HEK293 (cell line): ENCODE results near the gene SLC25A13.

Experiments
- KLF17 ChIP-seq: fragments of 450-650 bp; formaldehyde crosslinking; IDR thresholded peaks from 2 replicates; pipeline ENCODE4 v1.5.1; 2016; ENCODE audit warnings: missing biosample characterization, missing genetic modification characterization
- PBX3 ChIP-seq: sonication (generic); formaldehyde crosslinking; IDR thresholded peaks from 2 replicates; pipeline ENCODE4 v1.8.1; 2022; ENCODE audit warnings: mild to moderate bottlenecking, moderate library complexity, missing genetic modification reagents
- REST ChIP-seq: fragments of 450-650 bp; formaldehyde crosslinking; IDR thresholded peaks from 2 replicates; pipeline ENCODE4 v1.5.1; 2016; ENCODE audit warnings: missing biosample characterization, missing genetic modification characterization
- TCF7L2 ChIP-seq: IDR thresholded peaks from 2 replicates; pipeline ENCODE4 v1.6.1; 2011; ENCODE audit warnings: low read depth, mild to moderate bottlenecking, inconsistent platforms, low read length, moderate library complexity, borderline replicate concordance
- ZNF114 ChIP-seq: fragments of 450-650 bp; formaldehyde crosslinking; IDR thresholded peaks from 2 replicates; pipeline ENCODE4 v1.5.0; 2017; ENCODE audit warnings: missing biosample characterization, missing genetic modification characterization
- ZNF138 ChIP-seq: fragments of 450-650 bp; formaldehyde crosslinking; IDR thresholded peaks from 2 replicates; pipeline ENCODE4 v1.5.1; 2016; ENCODE audit warnings: missing biosample characterization, missing genetic modification characterization, borderline replicate concordance
- ZNF266 ChIP-seq: fragments of 450-650 bp; formaldehyde crosslinking; IDR thresholded peaks from 2 replicates; pipeline ENCODE4 v1.5.1; 2016; ENCODE audit warnings: missing biosample characterization, missing genetic modification characterization, low read depth
- ZNF391 ChIP-seq: fragments of 450-650 bp; formaldehyde crosslinking; IDR thresholded peaks from 2 replicates; pipeline ENCODE4 v1.5.1; 2016; ENCODE audit warnings: low read depth, missing biosample characterization, missing genetic modification characterization, borderline replicate concordance
- TF ChIP-seq, protein P1 (sequence below): fragments of 450-650 bp; formaldehyde crosslinking; IDR thresholded peaks from 2 replicates; pipeline ENCODE4 v1.5.1; 2016; ENCODE audit warnings: missing biosample characterization, missing genetic modification characterization
- TF ChIP-seq, protein P2 (sequence below): fragments of 450-650 bp; formaldehyde crosslinking; IDR thresholded peaks from 2 replicates; pipeline ENCODE4 v1.5.1; 2016; ENCODE audit warnings: missing biosample characterization, missing genetic modification characterization

GRCh38 chr7:96120445-96121225, 201.3 kb downstream of the SLC25A13 start:
- TF ChIP-seq, protein P1, sequence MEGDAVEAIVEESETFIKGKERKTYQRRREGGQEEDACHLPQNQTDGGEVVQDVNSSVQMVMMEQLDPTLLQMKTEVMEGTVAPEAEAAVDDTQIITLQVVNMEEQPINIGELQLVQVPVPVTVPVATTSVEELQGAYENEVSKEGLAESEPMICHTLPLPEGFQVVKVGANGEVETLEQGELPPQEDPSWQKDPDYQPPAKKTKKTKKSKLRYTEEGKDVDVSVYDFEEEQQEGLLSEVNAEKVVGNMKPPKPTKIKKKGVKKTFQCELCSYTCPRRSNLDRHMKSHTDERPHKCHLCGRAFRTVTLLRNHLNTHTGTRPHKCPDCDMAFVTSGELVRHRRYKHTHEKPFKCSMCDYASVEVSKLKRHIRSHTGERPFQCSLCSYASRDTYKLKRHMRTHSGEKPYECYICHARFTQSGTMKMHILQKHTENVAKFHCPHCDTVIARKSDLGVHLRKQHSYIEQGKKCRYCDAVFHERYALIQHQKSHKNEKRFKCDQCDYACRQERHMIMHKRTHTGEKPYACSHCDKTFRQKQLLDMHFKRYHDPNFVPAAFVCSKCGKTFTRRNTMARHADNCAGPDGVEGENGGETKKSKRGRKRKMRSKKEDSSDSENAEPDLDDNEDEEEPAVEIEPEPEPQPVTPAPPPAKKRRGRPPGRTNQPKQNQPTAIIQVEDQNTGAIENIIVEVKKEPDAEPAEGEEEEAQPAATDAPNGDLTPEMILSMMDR: no peak
- TF ChIP-seq ZNF391: no peak
- TF ChIP-seq ZNF266 (tag by site-specific recombination): no peak
- TF ChIP-seq REST (tag by site-specific recombination): no peak
- TF ChIP-seq PBX3 (CRISPR knock-in tag): no peak
- TF ChIP-seq, protein P2, sequence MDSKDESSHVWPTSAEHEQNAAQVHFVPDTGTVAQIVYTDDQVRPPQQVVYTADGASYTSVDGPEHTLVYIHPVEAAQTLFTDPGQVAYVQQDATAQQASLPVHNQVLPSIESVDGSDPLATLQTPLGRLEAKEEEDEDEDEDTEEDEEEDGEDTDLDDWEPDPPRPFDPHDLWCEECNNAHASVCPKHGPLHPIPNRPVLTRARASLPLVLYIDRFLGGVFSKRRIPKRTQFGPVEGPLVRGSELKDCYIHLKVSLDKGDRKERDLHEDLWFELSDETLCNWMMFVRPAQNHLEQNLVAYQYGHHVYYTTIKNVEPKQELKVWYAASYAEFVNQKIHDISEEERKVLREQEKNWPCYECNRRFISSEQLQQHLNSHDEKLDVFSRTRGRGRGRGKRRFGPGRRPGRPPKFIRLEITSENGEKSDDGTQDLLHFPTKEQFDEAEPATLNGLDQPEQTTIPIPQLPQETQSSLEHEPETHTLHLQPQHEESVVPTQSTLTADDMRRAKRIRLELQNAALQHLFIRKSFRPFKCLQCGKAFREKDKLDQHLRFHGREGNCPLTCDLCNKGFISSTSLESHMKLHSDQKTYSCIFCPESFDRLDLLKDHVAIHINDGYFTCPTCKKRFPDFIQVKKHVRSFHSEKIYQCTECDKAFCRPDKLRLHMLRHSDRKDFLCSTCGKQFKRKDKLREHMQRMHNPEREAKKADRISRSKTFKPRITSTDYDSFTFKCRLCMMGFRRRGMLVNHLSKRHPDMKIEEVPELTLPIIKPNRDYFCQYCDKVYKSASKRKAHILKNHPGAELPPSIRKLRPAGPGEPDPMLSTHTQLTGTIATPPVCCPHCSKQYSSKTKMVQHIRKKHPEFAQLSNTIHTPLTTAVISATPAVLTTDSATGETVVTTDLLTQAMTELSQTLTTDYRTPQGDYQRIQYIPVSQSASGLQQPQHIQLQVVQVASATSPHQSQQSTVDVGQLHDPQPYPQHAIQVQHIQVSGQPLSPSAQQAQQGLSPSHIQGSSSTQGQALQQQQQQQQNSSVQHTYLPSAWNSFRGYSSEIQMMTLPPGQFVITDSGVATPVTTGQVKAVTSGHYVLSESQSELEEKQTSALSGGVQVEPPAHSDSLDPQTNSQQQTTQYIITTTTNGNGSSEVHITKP: no peak
- no peak for TF ChIP-seq ZNF114 (tag by site-specific recombination)
- TF ChIP-seq ZNF138 (tag by site-specific recombination): no peak
- no peak for TF ChIP-seq TCF7L2
- TF ChIP-seq KLF17 (tag by site-specific recombination): no peak
